Fibroblast of pulmonary artery (primary cell): ENCODE results near the gene CEMIP2.

Source experiments
- DNase-seq: peaks from one replicate; pipeline ENCODE4 v3.0.0-alpha.2; 2010; ENCODE audit warnings: low read depth
- H3K4me3 ChIP-seq: replicated peaks from 2 replicates; pipeline ENCODE4 v1.5.1; 2011; ENCODE audit warnings: low read depth, mild to moderate bottlenecking, control low read depth, low read length, moderate library complexity
- TF ChIP-seq, protein P1 (sequence below): IDR thresholded peaks from 2 replicates; pipeline ENCODE4 v1.5.1; 2011; ENCODE audit warnings: mild to moderate bottlenecking, control low read depth, low read length, inconsistent platforms; ENCODE audit errors: missing control alignments

The CEMIP2 gene

GRCh38 chr9:71752352-71752751, 16.0 kb downstream of the CEMIP2 start:
- DNase-seq, result no peak
- no peak overlapping the region for H3K4me3 ChIP-seq
- TF ChIP-seq, protein P1, sequence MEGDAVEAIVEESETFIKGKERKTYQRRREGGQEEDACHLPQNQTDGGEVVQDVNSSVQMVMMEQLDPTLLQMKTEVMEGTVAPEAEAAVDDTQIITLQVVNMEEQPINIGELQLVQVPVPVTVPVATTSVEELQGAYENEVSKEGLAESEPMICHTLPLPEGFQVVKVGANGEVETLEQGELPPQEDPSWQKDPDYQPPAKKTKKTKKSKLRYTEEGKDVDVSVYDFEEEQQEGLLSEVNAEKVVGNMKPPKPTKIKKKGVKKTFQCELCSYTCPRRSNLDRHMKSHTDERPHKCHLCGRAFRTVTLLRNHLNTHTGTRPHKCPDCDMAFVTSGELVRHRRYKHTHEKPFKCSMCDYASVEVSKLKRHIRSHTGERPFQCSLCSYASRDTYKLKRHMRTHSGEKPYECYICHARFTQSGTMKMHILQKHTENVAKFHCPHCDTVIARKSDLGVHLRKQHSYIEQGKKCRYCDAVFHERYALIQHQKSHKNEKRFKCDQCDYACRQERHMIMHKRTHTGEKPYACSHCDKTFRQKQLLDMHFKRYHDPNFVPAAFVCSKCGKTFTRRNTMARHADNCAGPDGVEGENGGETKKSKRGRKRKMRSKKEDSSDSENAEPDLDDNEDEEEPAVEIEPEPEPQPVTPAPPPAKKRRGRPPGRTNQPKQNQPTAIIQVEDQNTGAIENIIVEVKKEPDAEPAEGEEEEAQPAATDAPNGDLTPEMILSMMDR, result no peak

DNA sequence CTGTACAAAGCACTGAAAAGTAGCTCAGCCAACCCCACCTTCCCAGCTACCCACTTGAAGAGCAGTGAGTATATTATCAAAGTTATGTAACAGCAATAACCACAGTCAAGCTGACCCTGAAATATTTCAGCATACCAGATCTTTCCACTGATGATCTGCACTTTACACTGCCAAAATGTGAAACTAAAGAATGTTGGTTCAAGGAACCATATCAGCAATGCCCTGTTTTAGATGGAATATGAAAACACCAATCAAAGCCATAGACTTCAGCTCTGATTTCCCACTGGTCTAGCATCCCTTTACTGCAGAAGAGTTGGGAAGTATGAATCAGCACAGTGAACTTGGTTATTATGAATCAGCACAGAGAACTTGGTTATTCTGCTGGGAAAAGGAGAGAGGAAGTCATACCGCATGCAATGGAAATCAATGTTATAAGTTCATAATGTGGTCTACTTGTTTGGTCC, 20.0 kb downstream of the CEMIP2 start:
- peak; percentile 84 for DNase-seq
- TF ChIP-seq, protein P1, result no peak
- H3K4me3 ChIP-seq, result no peak overlapping the region

DNA sequence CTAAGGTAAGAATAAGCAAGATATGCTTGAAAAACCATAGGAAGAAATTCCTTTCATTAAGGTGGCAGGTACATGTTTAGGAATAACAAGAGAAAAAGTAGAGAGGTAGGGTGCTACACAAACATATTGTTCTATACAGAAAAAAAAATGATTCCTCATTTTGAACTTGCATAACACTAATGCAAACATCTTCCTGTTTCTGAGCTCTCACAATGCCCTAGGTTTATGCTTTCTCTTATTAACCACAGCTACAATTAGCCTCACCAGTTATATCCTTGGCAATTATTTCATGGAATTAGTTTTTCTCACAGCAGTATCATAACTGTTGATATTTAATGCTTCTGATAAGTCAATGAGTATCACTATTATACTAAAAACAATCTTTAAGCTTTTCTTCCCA, 20.7 kb downstream of the CEMIP2 start:
- TF ChIP-seq, protein P1, result no peak
- no peak overlapping the region for H3K4me3 ChIP-seq
- DNase-seq, result no peak

DNA sequence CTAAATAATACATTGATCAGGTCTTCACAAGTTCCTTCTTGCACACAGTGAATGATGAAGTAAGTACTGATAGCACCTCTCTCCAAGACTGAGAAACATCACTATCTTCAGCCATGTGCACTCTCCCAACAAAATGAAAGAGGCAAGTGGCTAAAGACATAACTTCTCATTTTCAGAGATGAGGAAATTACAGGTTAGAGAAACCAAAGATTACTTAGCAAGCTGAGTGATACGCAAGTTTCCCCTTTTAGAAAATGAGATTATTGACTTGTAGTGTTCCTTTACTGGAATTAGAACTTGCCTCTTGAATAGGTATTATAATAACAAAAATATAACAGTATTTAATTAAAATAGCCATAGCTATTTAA, 21.6 kb downstream of the CEMIP2 start:
- H3K4me3 ChIP-seq, result no peak overlapping the region
- DNase-seq, result no peak
- TF ChIP-seq, protein P1, result no peak

DNA sequence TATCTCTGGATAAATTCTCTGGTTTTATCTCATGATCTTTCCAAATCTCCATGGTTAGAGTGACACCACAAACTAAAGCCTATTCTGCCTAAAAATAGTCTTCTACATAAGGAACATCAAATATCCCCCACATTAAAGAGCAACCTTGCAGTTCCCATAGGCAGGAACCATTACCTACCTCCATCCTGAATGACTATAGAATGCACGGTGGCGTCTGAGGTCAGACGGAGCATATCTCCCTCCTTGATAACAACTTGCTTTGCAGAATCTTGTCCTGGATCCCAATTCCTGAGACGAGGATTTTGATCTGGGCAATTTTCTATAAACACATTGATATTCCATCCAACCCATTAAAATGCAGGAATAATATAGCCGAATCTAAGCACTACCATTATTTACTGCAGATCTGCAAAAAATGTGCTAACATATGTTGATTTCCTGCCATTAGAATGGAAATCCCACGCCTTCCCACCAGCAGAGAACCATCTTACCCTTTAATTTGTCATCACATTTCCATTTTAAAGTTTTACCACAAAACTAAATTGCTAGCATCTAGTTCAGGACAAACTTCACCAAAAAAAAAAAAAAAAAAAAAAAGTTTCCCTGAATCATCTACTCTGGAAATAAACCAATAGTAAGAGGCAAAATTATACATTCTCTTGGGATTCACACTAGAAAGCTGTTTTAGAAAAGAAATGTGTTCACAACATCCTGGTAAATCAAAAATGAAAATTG, 22.1 kb downstream of the CEMIP2 start:
- DNase-seq, result no peak
- TF ChIP-seq, protein P1, result no peak
- no peak overlapping the region for H3K4me3 ChIP-seq

GRCh38 chr9:71744754-71745521, 23.4 kb downstream of the CEMIP2 start:
- DNase-seq, result no peak
- H3K4me3 ChIP-seq, result no peak overlapping the region
- TF ChIP-seq, protein P1, result no peak
